Activated CD4-positive, alpha-beta T cell treated with anti-CD3 and anti-CD28 coated beads for 1 hour (primary cell): Measurements from ENCODE around the gene AADACL4.
"Not testable (repeated sequence)": the region's sequence is repeated elsewhere in the genome, so short reads cannot be mapped to it uniquely, and the experiment has no call there.

Source experiments
- DNase-seq: peaks from one replicate; pipeline ENCODE4 v3.0.0-alpha.2; 2020

Gene AADACL4

DNA sequence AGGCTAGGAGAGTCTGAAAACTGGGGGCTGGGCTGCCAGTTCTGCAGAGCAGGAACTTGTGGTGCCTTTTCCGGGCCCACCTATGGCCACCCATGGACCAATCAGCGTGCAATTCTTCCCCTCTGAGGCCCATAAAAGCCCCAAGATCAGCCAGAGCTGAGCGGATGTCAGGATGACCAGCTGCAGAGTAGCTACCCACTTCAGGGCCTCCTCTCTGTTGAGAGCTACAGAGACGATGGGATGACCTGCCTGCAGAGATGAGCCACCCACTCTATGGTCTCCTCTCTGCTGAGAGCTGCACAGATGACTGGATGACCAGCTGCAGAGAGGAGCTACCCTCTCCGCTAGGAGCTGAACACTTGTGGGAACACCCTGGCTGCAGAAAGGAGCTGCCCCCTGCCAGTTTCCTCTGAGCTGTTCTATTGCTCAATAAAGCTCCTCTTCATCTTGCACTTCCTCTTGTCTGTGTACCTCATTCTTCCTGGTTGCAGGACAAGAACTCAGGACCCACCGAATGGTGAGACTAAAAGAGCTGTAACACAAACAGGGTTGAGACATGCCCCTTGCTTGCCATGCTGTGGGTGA is 12.8 kb upstream of the AADACL4 start:
- DNase-seq: no peak

DNA sequence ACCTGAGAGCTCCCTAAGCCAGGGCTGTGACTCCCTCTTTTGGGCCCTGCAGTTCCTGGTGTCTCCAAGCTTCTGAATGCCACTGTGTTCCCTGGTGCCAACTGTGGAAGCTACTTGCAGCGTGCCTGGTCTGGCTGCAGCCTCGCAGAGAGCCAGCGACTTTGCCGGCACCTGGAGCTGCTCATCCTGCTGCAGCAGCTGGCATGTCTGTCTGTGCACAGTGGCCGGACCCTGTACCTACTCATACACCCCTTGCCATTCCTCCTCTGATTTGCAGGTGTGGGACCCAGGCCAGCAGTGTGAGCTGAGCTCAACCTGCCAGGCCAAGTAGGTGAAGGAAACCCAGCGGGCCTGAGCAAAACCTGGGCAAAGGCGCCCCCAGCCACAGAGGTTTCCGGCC is 12.3 kb upstream of the AADACL4 start:
- no peak for DNase-seq

DNA sequence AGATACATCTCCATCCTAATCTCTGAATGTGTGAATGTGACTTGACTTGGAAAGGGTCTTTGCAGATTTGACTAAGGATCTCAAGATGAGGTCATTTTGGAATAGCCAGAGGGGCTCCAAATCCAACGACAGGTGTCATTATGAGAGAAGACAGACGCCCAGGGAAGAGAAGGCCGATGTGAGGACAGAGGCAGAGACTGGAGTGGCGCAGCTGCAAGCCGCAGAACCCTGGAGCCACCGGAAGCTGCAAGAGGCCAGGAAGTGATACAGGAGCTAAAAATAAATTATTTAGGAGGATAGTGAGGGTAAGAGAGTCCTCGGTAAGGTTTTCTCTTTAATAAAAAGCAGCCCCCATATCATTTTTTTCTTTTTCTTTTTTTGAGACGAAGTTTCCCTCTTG is 9.7 kb upstream of the AADACL4 start:
- no peak for DNase-seq

DNA sequence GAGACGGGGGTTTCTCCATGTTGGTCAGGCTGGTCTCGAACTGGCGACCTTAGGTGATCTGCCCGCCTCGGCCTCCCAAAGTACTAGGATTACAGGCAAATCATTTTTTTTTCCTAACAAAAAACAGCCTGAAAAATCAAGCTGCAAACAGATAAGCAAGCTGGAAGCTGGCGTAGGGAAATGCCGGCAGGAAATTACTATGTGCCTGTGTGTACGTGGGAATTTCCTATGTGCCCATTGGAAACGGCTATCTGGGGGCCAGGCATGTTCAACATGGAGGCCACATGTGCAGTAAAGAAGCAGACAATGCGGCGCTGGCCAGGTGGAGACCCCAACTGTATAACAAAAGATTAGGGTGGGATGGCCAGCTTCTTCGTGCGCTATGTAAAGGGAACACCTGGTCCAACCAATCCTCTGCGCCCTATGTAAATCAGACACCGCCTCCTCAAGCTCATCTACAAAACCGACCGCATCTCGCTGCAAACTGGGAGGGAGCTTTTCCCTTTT is 9.1 kb upstream of the AADACL4 start:
- no peak for DNase-seq

DNA sequence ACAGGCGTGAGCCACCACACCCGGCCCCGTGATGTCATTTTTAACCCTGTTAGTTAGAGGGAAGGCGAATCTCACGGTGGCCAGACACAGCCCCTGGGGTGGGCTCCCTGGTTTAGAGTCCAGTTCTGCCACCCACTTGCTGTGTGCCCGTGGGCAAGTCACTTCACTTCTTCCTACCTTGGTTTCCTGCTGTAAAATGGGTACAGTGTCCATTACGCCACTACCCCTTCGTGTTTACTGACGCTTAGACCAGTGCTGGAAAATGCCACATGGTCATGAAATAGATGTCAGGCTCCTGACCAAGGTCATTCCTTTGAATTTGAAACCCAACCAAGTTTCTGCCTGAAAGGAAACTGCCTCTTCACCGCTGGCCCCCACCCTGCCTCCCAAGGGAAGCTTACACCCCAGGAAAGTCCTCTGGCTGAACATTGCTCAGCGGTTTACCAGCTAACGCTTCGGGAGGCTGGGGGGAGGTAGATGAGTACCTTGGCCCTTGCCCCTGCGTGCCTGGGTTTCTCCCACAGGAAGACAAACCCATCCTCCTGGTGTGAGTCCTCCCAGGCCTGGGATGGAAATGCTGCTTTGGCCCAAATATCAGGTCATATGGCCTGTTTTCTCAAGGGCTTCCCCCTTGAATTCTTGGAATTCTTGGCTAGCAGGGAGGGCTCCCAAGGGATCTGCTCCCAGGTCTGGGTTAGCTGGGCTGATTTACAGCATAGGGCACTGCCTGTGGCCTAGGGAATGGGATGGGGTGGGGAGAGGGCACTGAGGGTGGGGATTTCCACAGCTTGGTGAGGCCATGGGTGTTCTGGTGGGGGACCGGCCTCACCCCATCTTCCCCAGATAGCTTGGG is 7.6 kb upstream of the AADACL4 start:
- DNase-seq: no peak

DNA sequence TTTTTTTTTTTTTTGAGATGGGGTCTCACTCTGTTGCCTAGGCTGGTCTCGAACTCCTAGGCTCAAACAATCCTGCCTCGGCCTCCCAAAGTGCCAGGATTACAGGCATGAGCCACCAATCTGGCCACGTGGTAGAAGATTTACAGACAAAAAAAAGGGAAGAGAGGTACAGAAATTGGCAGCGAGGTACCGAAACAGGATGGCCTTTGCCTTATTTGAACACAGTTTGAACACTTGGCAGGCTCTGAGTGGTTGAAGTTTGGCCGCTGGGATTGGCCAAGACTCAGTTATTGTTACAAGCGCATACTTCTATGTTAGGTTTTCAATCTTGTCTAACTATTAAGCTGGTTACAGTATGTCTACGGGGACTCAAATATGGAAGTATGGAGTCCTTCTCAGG is 6.2 kb upstream of the AADACL4 start:
- DNase-seq: no peak

DNA sequence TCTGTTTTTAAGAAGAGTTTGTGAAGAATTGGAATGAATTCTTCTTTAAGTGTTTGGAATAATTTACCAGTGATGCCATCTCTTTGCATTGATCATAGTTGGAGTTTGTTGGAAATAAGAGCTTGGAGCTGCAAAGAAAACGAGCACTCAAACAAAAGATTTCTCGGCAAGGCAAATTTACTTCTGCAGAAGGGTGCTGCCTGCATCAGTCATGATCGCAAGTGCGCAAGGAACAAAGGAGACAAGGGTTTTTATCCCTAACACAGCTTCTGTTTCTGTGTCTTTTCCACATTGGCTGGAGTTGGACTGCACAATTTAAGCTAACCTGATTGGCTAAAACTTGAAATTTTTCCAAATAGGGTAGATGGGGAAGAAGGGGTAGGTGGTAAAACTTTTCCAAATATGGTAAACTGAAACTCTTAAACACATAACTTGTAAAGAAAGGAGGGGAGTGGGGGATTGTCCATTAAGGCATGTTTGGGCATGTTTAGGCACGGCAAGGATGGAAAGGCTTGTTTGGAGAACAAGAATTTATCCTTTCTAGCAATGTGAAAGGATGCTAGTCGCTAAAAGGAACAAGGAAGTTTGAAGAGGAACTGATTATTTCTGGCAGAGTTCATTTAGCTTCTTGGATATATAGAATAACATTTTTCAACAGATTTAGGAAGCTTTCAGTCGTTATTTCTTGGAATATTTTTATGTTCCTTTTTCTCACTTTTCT is 3.5 kb upstream of the AADACL4 start:
- no peak for DNase-seq

DNA sequence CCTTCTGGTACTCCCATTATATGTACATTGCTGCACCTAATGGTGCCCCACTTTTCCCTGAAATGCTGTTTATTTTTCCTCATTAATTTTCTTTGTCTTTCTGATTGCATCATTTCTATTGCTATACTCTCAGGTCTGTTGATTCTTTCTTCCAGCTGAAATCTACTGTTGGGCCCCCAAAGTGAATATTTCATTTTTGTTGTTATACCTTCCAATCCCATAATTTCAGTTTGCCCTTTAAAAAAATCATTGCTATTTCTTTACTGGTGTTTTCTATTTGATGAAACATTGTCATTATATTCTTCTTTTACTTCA is 3.0 kb upstream of the AADACL4 start:
- DNase-seq: no peak

DNA sequence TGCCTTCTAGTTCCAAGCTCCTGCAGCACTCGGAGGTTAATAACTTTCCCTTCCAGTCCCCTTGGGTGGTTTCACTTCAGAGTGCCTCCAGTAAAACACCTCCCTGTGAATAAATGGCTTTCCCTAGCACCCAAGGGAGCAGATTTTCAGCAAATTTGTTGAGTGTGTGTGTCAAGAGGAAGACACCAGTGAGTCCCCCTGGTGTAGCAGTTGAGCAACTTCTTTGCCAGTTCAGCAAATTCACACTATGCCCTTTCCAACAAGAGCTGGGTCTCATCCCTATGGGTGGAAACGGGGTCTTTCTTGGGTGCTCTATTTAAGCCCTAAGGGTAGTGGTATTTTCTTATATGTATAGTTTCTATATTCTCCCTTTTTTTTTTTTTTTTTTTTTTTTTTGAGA is 806 bp upstream of the AADACL4 start:
- no peak for DNase-seq

DNA sequence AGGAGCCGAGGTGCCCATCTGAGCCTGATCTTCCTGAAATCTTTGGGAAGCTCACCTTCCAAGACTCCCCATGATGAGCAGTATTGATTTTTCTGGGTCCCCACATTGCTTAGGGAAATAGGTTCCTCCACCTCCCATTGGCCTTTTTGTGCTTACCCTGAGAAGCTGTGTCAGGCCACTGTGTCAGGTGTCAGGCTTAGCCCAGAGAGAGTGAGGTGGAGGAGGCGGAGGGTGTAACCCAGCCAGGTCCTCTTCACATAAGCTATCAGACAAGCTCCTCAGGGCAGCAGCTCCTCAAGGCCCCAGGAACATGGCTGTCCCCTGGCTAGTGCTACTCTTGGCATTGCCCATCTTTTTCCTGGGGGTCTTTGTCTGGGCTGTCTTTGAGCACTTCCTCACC is 352 bp downstream of the AADACL4 start:
- no peak for DNase-seq

DNA sequence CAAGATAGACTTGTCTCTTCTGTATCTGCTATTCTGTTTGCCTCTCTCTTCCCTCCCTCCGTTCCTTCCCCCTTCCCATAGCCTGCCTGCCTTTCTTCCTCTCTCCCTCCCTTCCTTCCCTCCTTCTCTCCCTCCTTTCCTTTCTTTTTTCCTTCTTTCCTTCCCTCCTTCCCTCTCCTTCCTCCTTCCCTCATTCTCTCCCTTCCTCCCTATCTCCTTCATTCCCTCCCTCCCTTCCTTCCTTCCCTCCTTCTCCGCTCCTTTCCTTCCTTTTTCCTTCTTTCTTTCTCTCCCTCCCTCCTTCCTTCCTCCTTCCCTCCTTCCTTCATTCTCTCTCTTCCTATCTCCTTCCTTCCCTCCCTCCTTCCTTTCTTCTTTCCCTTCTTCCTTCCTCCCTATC is 944 bp downstream of the AADACL4 start:
- no peak for DNase-seq

DNA sequence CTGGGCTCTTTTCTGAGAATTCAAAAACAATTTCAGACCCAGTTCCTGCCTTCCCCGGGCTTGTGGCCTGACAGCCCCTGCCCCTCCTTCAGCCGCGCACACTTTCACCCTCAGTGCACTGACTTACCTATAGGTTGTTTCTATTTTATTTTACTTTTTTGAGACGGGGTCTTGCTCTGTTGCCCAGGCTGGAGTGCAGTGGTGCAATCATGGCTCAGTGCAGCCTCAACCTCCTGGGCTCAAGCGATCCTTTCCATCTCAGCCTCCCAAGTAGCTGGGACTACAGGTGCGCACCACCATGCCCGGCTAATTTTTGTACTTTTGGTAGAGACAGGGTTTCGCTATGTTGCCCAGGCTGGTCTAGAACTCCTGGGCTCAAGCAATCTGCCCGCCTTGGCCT is 1.5 kb downstream of the AADACL4 start:
- DNase-seq: not testable (repeated sequence)

DNA sequence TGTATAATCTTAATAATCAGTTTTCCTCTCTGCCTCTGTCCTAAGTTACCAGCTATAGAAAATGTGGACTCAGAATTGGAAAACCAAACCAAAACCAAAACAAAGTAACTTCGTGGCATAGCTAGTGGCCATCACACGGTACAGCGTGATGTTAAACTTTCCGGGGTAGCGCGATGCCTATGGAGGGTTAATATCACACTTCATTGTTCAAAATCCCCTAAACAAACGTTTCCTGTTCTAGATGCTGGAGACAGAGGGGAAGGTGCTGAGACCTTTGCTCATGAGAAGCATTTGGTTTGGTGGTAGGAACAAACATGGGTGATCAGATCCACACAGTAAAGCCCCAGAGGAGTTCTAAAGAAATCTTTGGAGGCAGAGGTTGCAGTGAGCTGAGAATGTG is 4.9 kb downstream of the AADACL4 start:
- DNase-seq: no peak

DNA sequence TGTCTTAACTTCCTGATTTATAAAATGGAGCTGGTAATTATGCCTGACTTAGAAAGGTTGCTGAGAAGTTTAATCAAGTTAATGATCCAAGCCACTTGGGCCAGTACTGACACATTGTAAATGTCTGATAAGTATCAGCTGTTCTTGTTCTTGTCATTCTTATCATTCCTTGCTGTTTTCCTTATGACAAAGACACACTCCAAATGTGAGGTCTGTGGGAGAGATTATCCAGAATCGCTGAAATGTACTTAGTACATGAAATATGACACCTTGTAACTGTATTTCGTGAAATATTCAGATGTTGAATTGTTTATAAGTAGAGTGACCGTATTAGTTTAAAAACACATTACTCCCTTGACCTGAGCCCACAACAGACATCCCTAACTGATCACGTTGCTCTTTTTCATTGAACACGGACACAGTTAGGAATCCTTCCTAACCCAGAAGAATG is 6.1 kb downstream of the AADACL4 start:
- DNase-seq: no peak

DNA sequence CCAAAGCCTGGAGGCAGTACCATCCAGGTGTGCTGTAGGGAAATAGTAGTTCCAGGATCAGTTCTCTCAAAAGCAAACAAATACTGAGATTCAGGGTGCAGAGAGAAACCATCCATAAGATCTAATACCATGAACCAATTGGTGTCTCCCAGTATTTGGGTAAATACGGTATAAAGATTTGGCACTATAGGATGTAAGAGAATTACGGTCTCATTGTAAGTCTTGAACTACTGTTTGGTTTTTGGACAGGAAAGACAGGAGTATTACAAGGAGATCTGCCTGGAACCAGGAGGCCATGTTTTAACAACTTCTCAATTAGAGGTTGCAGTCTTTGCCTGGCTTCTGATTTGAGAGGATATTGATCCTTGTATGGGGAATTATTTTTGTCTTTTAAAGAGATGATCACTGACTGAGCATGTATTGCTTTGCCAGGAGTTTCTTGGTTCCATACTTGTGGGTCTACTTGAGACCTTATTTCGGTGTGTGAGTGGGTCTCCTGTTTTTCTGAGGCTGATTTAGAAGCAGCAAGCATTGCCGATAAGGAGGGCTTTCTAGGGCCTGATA is 10.2 kb downstream of the AADACL4 start:
- no peak for DNase-seq

DNA sequence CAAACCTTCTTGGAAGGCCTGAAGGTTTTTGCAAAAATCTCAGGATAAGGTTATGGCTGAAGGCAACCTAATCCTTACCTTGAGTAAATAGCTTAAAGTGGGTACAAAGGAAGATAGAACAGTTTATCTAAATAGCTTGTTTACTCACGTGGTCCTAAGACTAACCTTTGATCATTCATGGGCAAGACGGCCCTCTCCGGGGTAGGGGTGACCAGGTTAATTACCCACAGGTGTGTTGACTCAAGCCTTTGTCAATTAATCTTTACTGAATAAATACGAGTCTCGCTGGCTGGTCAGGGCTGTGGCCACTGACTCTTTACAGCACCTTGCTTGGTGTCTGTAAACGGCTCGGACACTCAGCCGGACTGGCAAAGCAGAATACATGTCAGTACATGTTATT is 10.8 kb downstream of the AADACL4 start:
- no peak for DNase-seq

DNA sequence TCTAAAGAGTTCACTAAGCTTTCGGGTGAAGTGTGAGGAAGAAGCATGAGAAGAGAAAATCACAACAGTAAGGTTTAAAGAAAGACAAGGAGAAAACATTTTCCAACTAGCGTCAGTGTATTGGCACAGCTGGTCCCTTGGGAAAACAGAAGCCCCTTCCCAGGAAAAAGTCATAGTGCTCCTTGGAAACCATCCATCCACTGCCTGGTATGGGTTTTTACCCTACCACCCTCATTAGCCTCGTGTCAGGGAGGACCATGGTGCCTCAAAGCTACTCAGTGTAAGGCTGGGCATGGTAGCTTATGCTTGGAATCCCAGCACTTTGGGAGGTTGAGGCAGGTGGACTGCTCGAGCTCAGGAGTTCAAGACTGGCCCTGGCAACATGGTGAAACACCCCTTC is 12.7 kb downstream of the AADACL4 start:
- no peak for DNase-seq

DNA sequence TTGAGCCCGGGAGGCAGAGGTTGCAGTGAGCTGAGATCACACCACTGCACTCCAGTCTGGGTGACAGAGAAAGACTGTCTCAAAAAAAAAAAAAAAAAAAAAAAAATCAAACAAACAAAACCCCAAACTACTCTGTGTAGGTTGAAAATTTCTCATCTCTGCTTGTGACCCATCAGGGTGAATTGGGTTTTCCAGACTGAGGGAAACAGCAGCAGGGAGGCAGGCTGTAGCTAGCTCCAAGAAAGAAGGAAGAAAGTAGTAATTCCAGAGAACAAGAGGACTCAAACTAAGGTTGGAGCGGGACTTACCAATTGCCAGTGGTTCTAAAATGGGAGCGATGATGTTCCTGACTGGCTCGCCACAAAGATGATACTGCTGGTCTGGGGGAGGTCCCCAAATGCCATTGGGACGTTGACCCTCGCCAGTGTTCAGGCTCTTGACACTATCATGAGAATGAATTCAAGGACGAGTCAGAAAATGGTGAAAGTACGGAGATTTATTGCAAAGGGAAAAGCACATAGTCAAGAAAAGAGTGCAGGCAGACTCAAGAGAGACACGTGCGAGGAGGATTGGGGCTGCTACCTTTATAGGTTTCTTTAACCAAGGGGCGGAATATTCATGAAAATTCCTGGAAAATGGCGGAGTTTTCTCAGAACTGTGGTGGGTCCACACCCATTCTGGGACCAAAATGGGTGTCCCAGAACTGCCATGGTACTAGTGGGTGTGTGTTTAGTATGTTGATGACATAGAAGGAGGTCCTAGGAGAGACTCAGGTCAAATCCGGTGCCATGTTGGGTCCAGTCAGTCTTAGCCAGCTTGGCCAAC is 13.4 kb downstream of the AADACL4 start:
- no peak for DNase-seq

DNA sequence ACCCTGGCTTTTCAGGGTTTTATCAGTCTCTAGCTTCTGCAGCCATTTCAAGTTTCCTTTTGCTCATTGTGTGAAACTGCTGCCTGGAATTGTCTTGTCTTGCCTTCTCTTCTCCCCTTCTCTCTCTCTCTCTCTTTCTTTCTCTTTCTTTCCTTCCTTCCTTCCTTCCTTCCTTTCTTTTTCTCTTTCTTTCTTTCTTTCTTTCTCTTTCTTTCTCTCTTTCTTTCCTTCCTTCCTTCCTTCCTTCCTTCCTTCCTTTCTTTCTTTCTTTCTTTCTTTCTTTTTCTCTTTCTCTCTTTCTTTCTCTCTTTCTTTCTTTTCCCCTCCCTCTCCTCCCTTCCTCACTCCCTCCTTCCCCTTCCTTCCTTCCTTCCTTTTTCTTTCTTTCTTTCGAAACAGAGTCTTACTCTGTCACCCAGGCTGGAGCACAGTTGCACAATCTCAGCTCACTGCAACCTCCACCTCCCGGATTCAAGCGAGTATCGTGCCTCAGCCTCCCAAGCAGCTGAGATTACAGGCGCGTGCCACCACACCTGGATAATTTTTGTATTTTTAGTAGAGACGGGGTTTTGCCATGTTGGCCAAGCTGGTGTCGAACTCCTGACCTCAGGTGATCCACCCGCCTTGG is 14.1 kb downstream of the AADACL4 start:
- not testable (repeated sequence) for DNase-seq

DNA sequence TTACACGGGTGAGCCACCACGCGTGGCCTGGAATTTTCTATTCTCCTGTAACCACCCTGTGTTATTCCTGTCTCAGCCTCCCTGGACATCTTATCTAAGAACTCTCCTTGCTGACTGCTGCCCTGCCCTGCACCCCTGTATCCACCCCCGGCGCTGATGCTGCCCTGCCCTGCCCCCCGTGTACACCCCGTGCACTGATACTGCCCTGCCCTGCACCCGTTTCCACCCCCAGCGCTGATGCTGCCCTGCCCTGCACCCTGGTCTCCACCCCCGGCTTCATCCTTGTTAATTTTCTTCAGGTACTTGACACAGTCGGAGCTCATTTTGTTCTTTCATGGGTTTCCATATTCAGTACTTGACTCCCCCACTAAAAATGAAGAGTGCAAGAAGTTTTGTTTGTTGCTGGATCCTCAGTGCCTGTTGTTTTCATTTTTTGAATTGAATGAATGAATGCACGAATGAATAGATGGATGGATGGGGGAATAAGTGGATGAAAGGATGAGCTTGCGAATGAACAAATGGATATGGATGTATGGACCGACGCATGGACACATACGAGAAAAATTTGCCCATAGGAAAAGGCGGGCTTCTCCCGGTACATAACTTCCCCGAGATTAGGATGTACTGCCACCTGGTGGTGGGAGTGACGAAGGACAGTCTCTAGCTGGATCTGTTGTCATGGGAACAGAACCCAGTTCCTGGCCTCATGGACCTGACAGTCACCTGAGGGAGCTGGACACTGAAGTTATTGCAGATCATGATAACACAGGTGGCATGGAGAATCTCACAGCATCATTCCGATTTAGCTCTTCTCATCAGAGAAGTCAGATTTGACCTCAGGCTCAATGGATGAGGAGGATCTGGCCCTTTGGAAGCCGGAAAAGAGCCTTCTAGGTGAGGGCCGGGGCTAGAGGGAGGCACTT is 14.9 kb downstream of the AADACL4 start:
- DNase-seq: peak; percentile 44

DNA sequence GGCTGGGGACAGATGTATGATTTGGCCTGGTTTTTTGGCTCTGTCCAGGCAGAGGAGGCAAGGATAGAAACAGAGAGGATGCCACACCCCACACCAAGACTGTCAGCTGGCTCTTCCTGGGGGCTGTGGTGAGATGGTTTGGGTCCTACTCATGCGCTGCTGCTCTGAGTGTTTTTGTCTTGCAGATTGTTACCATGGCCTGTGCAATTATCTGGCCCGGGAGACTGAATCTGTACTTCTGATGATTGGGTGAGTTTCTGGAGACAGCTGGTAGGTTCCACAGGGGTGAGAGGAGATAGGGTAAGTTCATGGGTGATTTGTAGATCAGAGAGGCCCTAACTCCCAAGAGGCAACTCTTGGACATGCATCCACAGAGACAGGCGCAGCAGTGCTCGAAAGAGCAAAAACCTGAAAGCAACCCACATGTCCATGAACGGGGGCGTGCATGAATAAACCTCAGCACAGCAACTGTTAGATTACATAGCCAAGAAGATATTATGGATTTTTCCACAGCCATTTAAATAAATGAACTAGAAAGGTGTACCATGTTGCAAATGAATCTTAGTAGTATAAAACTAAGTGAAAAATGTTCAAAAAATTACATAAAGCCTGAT is 17.8 kb downstream of the AADACL4 start:
- DNase-seq: no peak
